GM12892 (cell line): ENCODE measurements around the gene TCF4.

Experiments used
- POLR2A ChIP-seq: IDR thresholded peaks from 2 replicates; pipeline ENCODE4 v1.6.1; 2011; ENCODE audit warnings: low read depth, low read length, control low read depth
- POLR2AphosphoS5 ChIP-seq: IDR thresholded peaks from 2 replicates; pipeline ENCODE4 v1.6.1; 2011; ENCODE audit warnings: low read depth, low read length, control low read depth

- TF ChIP-seq POLR2AphosphoS5 (no peak), POLR2A (no peak)
Observed at GRCh38 chr18:55633032-55633431, 45.0 kb upstream of the TCF4 start.
